H9 (cell line): ENCODE data around the gene FANCG. TPM values are rescaled to one million over a fixed set of nuclear protein-coding genes. Genes with fewer than 3 reads are reported as not detected.

ENCODE experiments used
- DNase-seq: peaks from one replicate; pipeline ENCODE4 v3.0.0-alpha.2; 2017
- H2AFZ ChIP-seq: one replicate; pipeline ENCODE4 v1.6.1; 2013; ENCODE audit warnings: mild to moderate bottlenecking, low read length, control low read depth, moderate library complexity
- H2AK5ac ChIP-seq: 2 replicates; pipeline ENCODE4 v1.6.1; 2013; ENCODE audit warnings: low read length, control low read depth, mixed read lengths; ENCODE audit not compliant: insufficient read length
- H2BK120ac ChIP-seq: one replicate; pipeline ENCODE4 v1.6.1; 2013; ENCODE audit warnings: low read depth, mild to moderate bottlenecking, low read length, control low read depth, inconsistent platforms; ENCODE audit not compliant: poor library complexity, severe bottlenecking
- H2BK12ac ChIP-seq: 2 replicates; pipeline ENCODE4 v1.6.1; 2013; ENCODE audit warnings: low read length, control low read depth, mixed read lengths, low read depth; ENCODE audit not compliant: insufficient read length
- H2BK15ac ChIP-seq: 2 replicates; pipeline ENCODE4 v1.6.1; 2013; ENCODE audit warnings: low read depth, low read length, control low read depth
- H2BK20ac ChIP-seq: one replicate; pipeline ENCODE4 v1.6.1; 2013; ENCODE audit warnings: low read depth, mild to moderate bottlenecking, low read length, control low read depth, inconsistent platforms; ENCODE audit not compliant: poor library complexity, severe bottlenecking
- H2BK5ac ChIP-seq: 2 replicates; pipeline ENCODE4 v1.6.1; 2013; ENCODE audit warnings: low read length, control low read depth, mixed read lengths; ENCODE audit not compliant: insufficient read length
- H3K14ac ChIP-seq: 2 replicates; pipeline ENCODE4 v1.6.1; 2013; ENCODE audit warnings: low read length, control low read depth; ENCODE audit not compliant: insufficient read depth
- H3K18ac ChIP-seq: 2 replicates; pipeline ENCODE4 v1.6.1; 2013; ENCODE audit warnings: low read depth, mild to moderate bottlenecking, mixed read lengths, low read length, control low read depth; ENCODE audit not compliant: insufficient read length
- H3K23ac ChIP-seq: 2 replicates; pipeline ENCODE4 v1.6.1; 2013; ENCODE audit warnings: low read length, control low read depth, mixed read lengths, low read depth; ENCODE audit not compliant: insufficient read length
- H3K23me2 ChIP-seq: 2 replicates; pipeline ENCODE4 v1.6.1; 2013; ENCODE audit warnings: low read depth, mild to moderate bottlenecking, mixed read lengths, low read length, control low read depth; ENCODE audit not compliant: insufficient read length, poor library complexity, severe bottlenecking
- H3K27ac ChIP-seq: 2 replicates; pipeline ENCODE4 v1.5.1; 2013; ENCODE audit warnings: low read length, control low read depth, mixed read lengths, low read depth; ENCODE audit not compliant: insufficient read length
- H3K27me3 ChIP-seq: 2 replicates; pipeline ENCODE4 v1.6.1; 2013; ENCODE audit warnings: low read length, control low read depth, inconsistent platforms; ENCODE audit not compliant: insufficient read depth
- H3K4ac ChIP-seq: 2 replicates; pipeline ENCODE4 v1.6.1; 2013; ENCODE audit warnings: low read depth, mild to moderate bottlenecking, control low read depth, inconsistent platforms, low read length, moderate library complexity
- H3K4me1 ChIP-seq: 2 replicates; pipeline ENCODE4 v1.6.1; 2013; ENCODE audit warnings: low read length, control low read depth, inconsistent platforms; ENCODE audit not compliant: insufficient read depth
- H3K4me2 ChIP-seq: 2 replicates; pipeline ENCODE4 v1.6.1; 2013; ENCODE audit warnings: low read length, control low read depth, mixed read lengths; ENCODE audit not compliant: insufficient read length, insufficient read depth
- H3K56ac ChIP-seq: 2 replicates; pipeline ENCODE4 v1.6.1; 2013; ENCODE audit warnings: low read depth, mild to moderate bottlenecking, mixed read lengths, low read length, control low read depth; ENCODE audit not compliant: insufficient read length
- H3K79me1 ChIP-seq: 2 replicates; pipeline ENCODE4 v1.6.1; 2013; ENCODE audit warnings: low read depth, mild to moderate bottlenecking, moderate library complexity, low read length, control low read depth, inconsistent platforms; ENCODE audit not compliant: insufficient read depth, poor library complexity, severe bottlenecking
- H3K79me2 ChIP-seq: 2 replicates; pipeline ENCODE4 v1.6.1; 2013; ENCODE audit warnings: low read length, control low read depth, inconsistent platforms; ENCODE audit not compliant: insufficient read depth
- H3K9ac ChIP-seq: 2 replicates; pipeline ENCODE4 v1.6.1; 2013; ENCODE audit warnings: low read length, control low read depth, mixed read lengths; ENCODE audit not compliant: insufficient read length; ENCODE audit errors: extremely low read depth
- H3K9me3 ChIP-seq: one replicate; pipeline ENCODE4 v1.6.1; 2013; ENCODE audit warnings: low read depth, low read length, inconsistent platforms; ENCODE audit not compliant: control insufficient read depth
- H3T11ph ChIP-seq: one replicate; pipeline ENCODE4 v1.6.1; 2013; ENCODE audit warnings: mild to moderate bottlenecking, low read length, control low read depth, inconsistent platforms
- H4K20me1 ChIP-seq: one replicate; pipeline ENCODE4 v1.6.1; 2013; ENCODE audit not compliant: control insufficient read depth, insufficient read length, insufficient read depth
- H4K5ac ChIP-seq: 2 replicates; pipeline ENCODE4 v1.6.1; 2013; ENCODE audit warnings: low read depth, mild to moderate bottlenecking, mixed read lengths, low read length, control low read depth; ENCODE audit not compliant: insufficient read length
- H4K8ac ChIP-seq: replicated peaks from 2 replicates; pipeline ENCODE4 v1.6.1; 2013; ENCODE audit warnings: low read length, control low read depth, mixed read lengths, low read depth; ENCODE audit not compliant: insufficient read length
- H4K91ac ChIP-seq: 2 replicates; pipeline ENCODE4 v1.6.1; 2013; ENCODE audit warnings: low read depth, mild to moderate bottlenecking, moderate library complexity, mixed read lengths, low read length, control low read depth; ENCODE audit not compliant: insufficient read length
- H3K27ac Mint-ChIP-seq, 3 experiments: 2 replicates in 2 of 3; 3 replicates in 1 of 3; pipeline ENCODE4 v1.8.0; 2020 to 2021; ENCODE audit warnings: mixed read lengths in 3 of 3, mild to moderate bottlenecking in 1 of 3, moderate library complexity in 1 of 3
- H3K27me3 Mint-ChIP-seq: 2 replicates; pipeline ENCODE4 v1.8.0; 2021; ENCODE audit warnings: low read depth, mild to moderate bottlenecking, moderate library complexity, mixed read lengths
- H3K36me3 Mint-ChIP-seq, 3 experiments: 2 replicates in 2 of 3; 3 replicates in 1 of 3; pipeline ENCODE4 v1.8.0; 2020 to 2021; ENCODE audit warnings: low read depth in 3 of 3, mixed read lengths in 3 of 3; ENCODE audit not compliant: insufficient read depth in 1 of 3
- H3K4me1 Mint-ChIP-seq, 2 experiments: 2 replicates each; pipeline ENCODE4 v1.8.0; 2020; ENCODE audit warnings: mixed read lengths in 2 of 2
- H3K4me3 Mint-ChIP-seq, 2 experiments: 2 replicates in 1 of 2; 3 replicates in 1 of 2; pipeline ENCODE4 v1.8.0; 2020 to 2021; ENCODE audit warnings: mild to moderate bottlenecking in 2 of 2, mixed read lengths in 2 of 2, moderate library complexity in 1 of 2
- H3K9me3 Mint-ChIP-seq, 2 experiments: 2 replicates in 1 of 2; 3 replicates in 1 of 2; pipeline ENCODE4 v1.8.0; 2020; ENCODE audit warnings: mild to moderate bottlenecking in 2 of 2, mixed read lengths in 2 of 2, moderate library complexity in 1 of 2
- WGBS: extraction: QIAGEN DNeasy Blood & Tissue Kit; methylation state at CpG from one replicate; pipeline ENCODE4 v1.1.7; 2013; ENCODE audit warnings: missing lambda C conversion rate, low lambda C conversion rate, mixed read lengths; ENCODE audit not compliant: insufficient read length; ENCODE audit errors: extremely low coverage; 5-methylcytosine and 5-hydroxymethylcytosine counted together
- total RNA-seq: library from RNA; stranded (reverse); gene quantifications from 2 replicates; pipeline ENCODE4 v1.2.1, GENCODE V29; 2021
- TF ChIP-seq, protein P1 (sequence below): fragments of 200-600 bp; sonication (generic); conservative IDR thresholded peaks from 3 replicates; pipeline ENCODE4 v1.8.0; 2021; ENCODE audit warnings: antibody characterized with exemption, mild to moderate bottlenecking

FANCG gene
- total RNA-seq, 1 experiment from 2014 or later = 86.9 TPM

DNA sequence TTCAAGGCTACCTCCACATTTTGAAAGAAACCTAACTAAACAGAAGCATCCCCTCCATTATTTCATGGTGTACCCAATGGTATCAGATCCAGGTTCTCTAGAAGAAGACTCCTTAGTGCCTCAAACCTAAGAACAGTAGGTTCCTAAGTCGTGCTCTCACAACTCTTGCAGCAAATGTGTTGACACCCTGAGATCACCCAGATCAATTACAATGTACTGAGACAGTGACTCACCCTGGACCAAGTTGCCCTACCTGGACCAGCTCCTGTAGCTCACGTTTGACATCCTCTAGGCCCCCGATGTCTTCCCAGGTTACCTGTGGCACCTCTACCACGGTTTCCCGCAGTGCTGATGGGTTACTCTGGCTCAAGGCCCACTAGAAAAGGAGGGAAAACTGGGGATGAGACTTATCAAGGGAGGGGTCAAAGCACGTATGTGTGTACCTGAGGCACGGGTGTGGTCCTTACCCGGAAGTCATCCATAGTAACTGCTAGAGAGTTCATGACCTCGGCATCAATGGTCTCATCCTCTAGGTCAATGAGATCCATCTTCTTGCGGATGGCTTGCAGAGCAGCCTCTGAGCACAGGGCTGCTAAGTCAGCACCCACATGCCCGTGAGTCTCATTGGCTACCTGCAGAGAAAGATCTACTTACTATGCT is 19.1 kb downstream of the FANCG start:
- H3K9ac ChIP-seq = no peak overlapping the region
- H4K5ac ChIP-seq = no peak overlapping the region
- no peaks in the 10 kb centered on the region for H3K9me3 ChIP-seq
- H4K91ac ChIP-seq = no peak overlapping the region
- no peak overlapping the region for H3K14ac ChIP-seq
- H3K4ac ChIP-seq = no peak overlapping the region
- no peak overlapping the region for H2BK15ac ChIP-seq
- no peaks in the 10 kb centered on the region for H3K4me1 ChIP-seq
- no peaks in the 10 kb centered on the region for H3K79me1 ChIP-seq
- no peak overlapping the region for H3K4me3 Mint-ChIP-seq
- peaks cover 88 to 98% (median 97%) of the 10 kb centered on the region in 3 experiments for H3K36me3 Mint-ChIP-seq
- H2BK12ac ChIP-seq = no peak overlapping the region
- H2AK5ac ChIP-seq = no peak overlapping the region
- no peak overlapping the region for H3K56ac ChIP-seq
- H3K27me3 ChIP-seq = 0 out of 2 replicates have a peak, but pooled peaks cover 2% of the 10 kb centered on the region
- no peak overlapping the region for H2BK5ac ChIP-seq
- H3K18ac ChIP-seq = no peak overlapping the region
- H3K23ac ChIP-seq = no peak overlapping the region
- H3K79me2 ChIP-seq = no peaks in the 10 kb centered on the region
- H2AFZ ChIP-seq = no peak overlapping the region
- no peaks in the 10 kb centered on the region for H3K9me3 Mint-ChIP-seq
- H4K20me1 ChIP-seq = no peaks in the 10 kb centered on the region
- no peak overlapping the region for H3K27ac Mint-ChIP-seq
- no peak overlapping the region for H2BK20ac ChIP-seq
- no peak overlapping the region for H3K27ac ChIP-seq
- no CpG with 5 or more reads among the region's 11 CpGs for WGBS
- no peaks in the 10 kb centered on the region for H3K4me1 Mint-ChIP-seq
- TF ChIP-seq, protein P1, sequence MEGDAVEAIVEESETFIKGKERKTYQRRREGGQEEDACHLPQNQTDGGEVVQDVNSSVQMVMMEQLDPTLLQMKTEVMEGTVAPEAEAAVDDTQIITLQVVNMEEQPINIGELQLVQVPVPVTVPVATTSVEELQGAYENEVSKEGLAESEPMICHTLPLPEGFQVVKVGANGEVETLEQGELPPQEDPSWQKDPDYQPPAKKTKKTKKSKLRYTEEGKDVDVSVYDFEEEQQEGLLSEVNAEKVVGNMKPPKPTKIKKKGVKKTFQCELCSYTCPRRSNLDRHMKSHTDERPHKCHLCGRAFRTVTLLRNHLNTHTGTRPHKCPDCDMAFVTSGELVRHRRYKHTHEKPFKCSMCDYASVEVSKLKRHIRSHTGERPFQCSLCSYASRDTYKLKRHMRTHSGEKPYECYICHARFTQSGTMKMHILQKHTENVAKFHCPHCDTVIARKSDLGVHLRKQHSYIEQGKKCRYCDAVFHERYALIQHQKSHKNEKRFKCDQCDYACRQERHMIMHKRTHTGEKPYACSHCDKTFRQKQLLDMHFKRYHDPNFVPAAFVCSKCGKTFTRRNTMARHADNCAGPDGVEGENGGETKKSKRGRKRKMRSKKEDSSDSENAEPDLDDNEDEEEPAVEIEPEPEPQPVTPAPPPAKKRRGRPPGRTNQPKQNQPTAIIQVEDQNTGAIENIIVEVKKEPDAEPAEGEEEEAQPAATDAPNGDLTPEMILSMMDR = no peak
- no peak overlapping the region for H4K8ac ChIP-seq
- H2BK120ac ChIP-seq = no peak overlapping the region
- H3K4me2 ChIP-seq = no peak overlapping the region
- no peaks in the 10 kb centered on the region for H3K27me3 Mint-ChIP-seq
- H3T11ph ChIP-seq = no peak overlapping the region
- no peak for DNase-seq
- no peaks in the 10 kb centered on the region for H3K23me2 ChIP-seq
